Bronchial epithelial cell (primary cell): ENCODE measurements around the gene BGN. TPM values are rescaled to one million over a fixed set of nuclear protein-coding genes. Genes with fewer than 3 reads are reported as not detected.
A peak's percentile ranks its signal among the peaks of the same experiment; 100 is the strongest.

Experiments used
- DNase-seq: peaks from one replicate; pipeline ENCODE4 v3.0.0-alpha.2; 2010; ENCODE audit warnings: low read depth
- FAIRE-seq: peaks from 2 replicates; lab custom pipeline; 2011; peaks lifted over from hg19 to GRCh38; lab: Jason Lieb, UNC
- H3K27me3 ChIP-seq: 2 replicates; pipeline ENCODE4 v1.5.1; 2011; ENCODE audit warnings: low read length; ENCODE audit not compliant: control insufficient read depth, insufficient read depth
- H3K36me3 ChIP-seq: 2 replicates; pipeline ENCODE4 v1.5.1; 2011; ENCODE audit warnings: low read length; ENCODE audit not compliant: control insufficient read depth, insufficient read depth
- H3K4me3 ChIP-seq: 2 replicates; pipeline ENCODE4 v1.5.1; 2011; ENCODE audit warnings: mild to moderate bottlenecking, low read depth, low read length, control low read depth
- CTCF ChIP-seq: IDR thresholded peaks from 2 replicates; pipeline ENCODE4 v1.5.1; 2011; ENCODE audit warnings: mild to moderate bottlenecking, moderate library complexity, low read length, control low read depth, inconsistent platforms; ENCODE audit not compliant: insufficient read depth, severe bottlenecking
- total RNA-seq: library from RNA; depleted of rRNA; stranded (reverse); fragments of >200 nt; gene quantifications from 2 replicates; pipeline ENCODE4 v1.2.1, GENCODE V29; 2014

The BGN gene
- total RNA-seq, 1 donor from 2014 or later: 0.26 TPM

- Histone ChIP-seq H3K4me3 (no peak overlapping the region), H3K27me3 (no peaks in the 10 kb centered on the region), H3K36me3 (no peaks in the 10 kb centered on the region)
- DNase-seq (no peak), FAIRE-seq (no peak)
- no peak for TF ChIP-seq CTCF
These were observed 51.6 kb downstream of the BGN start for GRCh38 chrX:153546386-153546785.

- no peak for FAIRE-seq
- Histone ChIP-seq H3K27me3 (no peaks in the 10 kb centered on the region), H3K4me3 (no peak overlapping the region), H3K36me3 (no peaks in the 10 kb centered on the region)
- no peak for DNase-seq
- TF ChIP-seq CTCF: no peak
These were observed 52.4 kb downstream of the BGN start for GRCh38 chrX:153547195-153547594.

- TF ChIP-seq CTCF: no peak
- DNase-seq: no peak
- Histone ChIP-seq H3K36me3 (no peaks in the 10 kb centered on the region), H3K4me3 (no peak overlapping the region), H3K27me3 (no peaks in the 10 kb centered on the region)
- no peak for FAIRE-seq
These were observed 54.5 kb downstream of the BGN start for GRCh38 chrX:153549231-153549630.

GRCh38 chrX:153549807-153550206 is 55.0 kb downstream of the BGN start:
- H3K36me3 ChIP-seq: no peaks in the 10 kb centered on the region
- FAIRE-seq (no peak), DNase-seq (no peak)
- no peak for TF ChIP-seq CTCF
- H3K4me3 ChIP-seq: no peak overlapping the region
- H3K27me3 ChIP-seq: no peaks in the 10 kb centered on the region

- Histone ChIP-seq H3K36me3 (no peaks in the 10 kb centered on the region), H3K27me3 (no peaks in the 10 kb centered on the region), H3K4me3 (no peak overlapping the region)
- TF ChIP-seq CTCF: no peak
- no peak for FAIRE-seq
- peak; percentile 36 for DNase-seq
These were observed 56.4 kb downstream of the BGN start for GRCh38 chrX:153551135-153551534.

GRCh38 chrX:153554519-153555167 is 59.9 kb downstream of the BGN start:
- TF ChIP-seq CTCF: peak; percentile 77
- H3K4me3 ChIP-seq: no peak overlapping the region
- DNase-seq (peak; percentile 22), FAIRE-seq (no peak)
- H3K27me3 ChIP-seq: no peaks in the 10 kb centered on the region
- H3K36me3 ChIP-seq: no peaks in the 10 kb centered on the region
